GM19025 (cell line): Measurements from ENCODE around the gene CA10.

ENCODE experiments used
- ATAC-seq: cut with Tn5 transposase; IDR thresholded peaks from one replicate; pipeline ENCODE4 v1.9.1; 2021; ENCODE audit warnings: mild to moderate bottlenecking, low read depth, moderate library complexity; ENCODE audit not compliant: unreplicated experiment

Gene CA10

GRCh38 chr17:52147872-52148271 is 10.6 kb downstream of the CA10 start:
- peak; percentile 69 for ATAC-seq

DNA sequence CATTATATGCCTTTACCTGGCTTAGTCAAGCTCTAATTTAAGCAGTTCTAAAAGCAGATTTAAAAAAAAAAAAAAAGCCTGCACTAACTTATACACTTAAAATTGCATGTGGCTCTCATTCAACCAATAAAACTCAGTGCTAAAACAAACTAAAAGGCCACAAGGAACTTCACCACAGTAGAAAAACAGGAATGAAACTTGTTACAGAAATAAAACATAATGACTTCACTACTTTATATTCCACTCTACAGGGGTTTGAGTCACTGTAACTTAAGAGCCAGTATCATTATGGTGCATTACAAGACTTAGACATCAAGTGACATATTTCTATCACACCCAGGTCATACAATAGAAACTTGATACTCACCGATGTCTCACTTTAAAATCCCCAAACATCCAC is 11.1 kb downstream of the CA10 start:
- ATAC-seq = peak; percentile 37

- no peak for ATAC-seq
Measured at GRCh38 chr17:52145476-52145875, 13.0 kb downstream of the CA10 start.

- no peak for ATAC-seq
Measured at GRCh38 chr17:52143542-52143941, 15.0 kb downstream of the CA10 start.

DNA sequence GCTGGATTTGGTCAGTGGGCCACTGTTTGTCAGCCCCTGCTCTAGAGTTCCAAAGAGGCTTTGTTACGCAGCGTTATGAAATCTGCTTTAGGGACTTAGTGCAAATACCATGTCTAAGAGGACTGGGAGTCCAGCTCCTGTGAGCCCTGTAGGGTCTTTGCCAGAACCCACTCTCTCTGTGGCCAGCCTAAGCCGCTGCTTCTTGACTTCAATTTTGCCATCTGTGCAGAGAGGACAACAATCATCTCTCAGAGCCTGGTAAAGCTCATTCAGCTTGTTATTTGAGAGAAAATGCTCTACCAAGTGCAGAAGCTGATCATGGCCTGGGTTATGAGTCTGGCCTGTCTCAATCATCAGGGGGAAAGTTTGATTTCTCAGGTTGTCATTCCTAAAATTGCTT is 17.9 kb downstream of the CA10 start:
- no peak for ATAC-seq

DNA sequence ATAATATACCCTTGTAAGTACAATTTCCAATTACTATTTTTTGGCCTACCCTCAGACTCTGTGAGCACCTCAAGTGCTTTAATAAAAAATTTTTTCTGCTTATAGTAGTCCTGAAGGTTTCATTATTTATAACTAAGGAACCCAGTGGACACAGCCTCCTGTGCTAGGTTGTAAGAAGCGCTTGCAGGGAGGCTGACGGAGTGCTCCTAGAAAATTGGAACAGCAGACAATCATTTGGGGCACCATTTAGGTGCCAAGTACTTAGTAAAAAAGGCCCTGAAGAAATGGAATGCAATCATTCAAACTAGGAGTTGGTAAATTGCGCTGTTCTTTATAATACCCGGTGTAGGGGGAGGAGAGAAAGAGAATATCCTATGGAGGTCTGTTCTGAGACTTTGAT is 19.8 kb downstream of the CA10 start:
- no peak for ATAC-seq

DNA sequence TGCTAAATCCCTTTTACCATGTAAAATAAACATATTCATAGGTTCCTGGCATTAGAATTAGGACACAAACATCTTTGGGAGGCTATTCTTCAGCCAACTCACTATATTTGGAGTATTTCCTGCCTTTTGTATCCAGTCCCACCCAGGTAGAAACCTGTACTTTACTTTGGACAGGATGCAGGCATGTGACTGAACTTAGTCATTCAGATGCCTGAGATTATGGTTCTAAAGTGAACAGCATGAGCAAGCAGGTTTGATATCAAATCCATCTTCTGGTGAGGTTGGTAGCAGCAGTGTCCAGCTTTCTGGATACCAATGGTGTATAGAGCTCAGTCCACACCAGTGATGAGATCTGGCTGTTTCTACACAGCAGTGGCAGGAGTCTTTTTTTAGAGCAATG is 20.2 kb downstream of the CA10 start:
- no peak for ATAC-seq

DNA sequence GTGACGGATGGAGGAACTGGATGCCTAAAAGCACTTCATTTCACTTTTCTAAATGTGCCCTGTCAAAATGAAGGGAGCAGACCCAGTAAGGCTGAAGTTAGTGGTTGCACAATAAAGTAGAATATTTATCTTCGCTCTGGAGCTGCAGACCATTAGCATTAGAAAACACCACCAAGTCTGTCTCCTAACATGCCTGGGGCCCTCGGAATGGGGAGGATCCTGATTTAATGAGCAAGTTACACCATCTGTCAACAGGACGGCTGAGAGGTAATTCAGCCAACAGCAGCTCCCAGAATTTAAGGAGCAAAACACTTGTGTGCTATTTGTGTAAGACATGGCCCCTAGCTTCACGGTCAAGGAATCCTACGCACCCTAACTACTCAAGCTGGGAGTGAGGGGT is 22.3 kb downstream of the CA10 start:
- ATAC-seq = no peak

DNA sequence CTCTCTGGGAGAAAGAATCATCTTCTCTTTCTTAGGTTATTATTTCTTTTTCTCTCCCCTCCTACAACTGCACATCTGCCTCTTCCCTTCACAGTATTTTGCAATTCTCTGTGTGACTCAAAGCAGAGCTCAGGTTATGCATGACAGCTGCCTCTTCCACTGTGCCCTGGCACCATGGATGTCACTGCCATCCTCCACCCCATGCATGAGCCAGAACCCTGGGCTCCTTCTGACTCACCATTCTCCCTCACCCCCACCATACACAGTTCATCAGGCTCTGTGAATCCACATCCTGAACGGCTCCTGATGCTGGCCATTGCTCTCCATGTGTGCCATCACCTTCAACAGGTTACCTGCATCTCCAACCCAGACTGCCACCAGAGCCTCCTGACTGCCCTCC is 23.9 kb downstream of the CA10 start:
- no peak for ATAC-seq

- no peak for ATAC-seq
Measured at GRCh38 chr17:52128721-52129120, 29.8 kb downstream of the CA10 start.

- no peak for ATAC-seq
Measured at GRCh38 chr17:52124993-52125392, 33.5 kb downstream of the CA10 start.

- ATAC-seq = no peak
Measured at GRCh38 chr17:52124561-52124960, 34.0 kb downstream of the CA10 start.

DNA sequence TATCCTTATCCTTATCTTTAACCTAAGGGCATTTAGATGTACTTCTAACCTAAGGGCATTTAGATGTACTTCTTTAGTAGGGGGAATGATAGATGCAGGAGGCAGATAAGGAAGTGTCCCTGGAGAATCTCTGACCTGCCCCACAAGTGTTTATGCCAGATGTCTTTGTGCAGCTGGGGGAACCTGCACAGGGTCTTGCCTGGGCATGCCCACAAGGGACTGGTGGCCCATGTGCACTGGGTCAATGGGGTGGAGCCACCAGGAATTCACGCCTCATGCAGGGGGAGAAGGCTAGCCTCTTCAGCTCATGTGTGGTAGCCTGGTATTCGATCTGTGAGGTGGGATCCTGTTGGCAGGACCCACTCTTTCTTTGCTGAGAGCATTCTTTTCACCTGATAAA is 38.0 kb downstream of the CA10 start:
- no peak for ATAC-seq

DNA sequence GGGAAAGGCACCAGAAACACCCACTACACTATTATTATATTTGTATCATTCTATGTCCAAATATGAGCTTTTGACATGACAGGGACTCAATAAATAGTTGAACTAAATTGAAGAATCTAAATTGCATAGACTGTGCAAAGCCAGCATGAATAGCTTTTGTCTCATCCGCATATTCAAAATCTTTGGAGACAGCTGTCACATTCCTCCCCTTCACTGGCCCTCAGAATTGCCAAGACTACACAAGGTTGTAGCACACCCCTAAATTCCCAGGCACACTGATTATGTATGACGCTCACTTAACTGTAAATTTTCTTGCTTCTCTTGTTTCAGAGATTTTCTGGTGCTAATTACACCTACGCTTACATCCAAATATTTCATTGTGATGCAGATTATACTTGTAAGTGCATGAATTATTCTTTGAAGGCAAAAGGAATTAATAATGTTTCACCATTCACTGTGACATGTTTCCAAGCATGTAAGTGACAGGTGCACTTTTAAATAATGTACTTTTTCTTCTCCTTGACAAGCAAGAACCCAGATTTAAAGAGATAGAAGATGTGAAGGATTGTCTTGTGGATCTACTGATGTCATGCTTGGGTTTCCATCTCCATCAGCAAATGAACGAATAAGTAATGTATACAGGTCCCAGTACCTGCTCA is 47.5 kb downstream of the CA10 start:
- no peak for ATAC-seq

- ATAC-seq = no peak
Measured at GRCh38 chr17:52106638-52107261, 51.8 kb downstream of the CA10 start.

- ATAC-seq = no peak
Measured at GRCh38 chr17:52106072-52106471, 52.4 kb downstream of the CA10 start.

GRCh38 chr17:52105591-52105990 is 52.9 kb downstream of the CA10 start:
- no peak for ATAC-seq

DNA sequence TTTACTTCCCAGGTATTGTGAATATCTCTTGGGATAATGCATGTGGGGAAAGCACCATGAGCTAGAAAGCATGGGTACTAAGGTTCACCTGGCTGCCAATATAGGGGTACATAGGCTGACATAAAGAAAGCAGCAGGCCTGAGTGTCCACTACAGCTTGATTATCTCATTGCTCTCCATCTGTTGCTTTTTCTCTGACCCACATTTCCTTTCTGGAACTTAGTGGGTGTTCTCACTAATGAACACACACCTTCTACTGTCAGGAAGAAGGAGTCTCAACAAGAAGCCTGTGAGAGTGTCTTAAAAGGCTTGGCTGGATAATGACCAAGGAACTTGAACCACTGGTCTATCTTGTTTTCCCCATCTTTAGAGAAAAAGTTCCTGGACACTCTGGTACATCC is 62.5 kb downstream of the CA10 start:
- ATAC-seq = no peak

GRCh38 chr17:52084176-52084575 is 74.3 kb downstream of the CA10 start:
- ATAC-seq = no peak

- no peak for ATAC-seq
Measured at GRCh38 chr17:52079496-52079895, 79.0 kb downstream of the CA10 start.

DNA sequence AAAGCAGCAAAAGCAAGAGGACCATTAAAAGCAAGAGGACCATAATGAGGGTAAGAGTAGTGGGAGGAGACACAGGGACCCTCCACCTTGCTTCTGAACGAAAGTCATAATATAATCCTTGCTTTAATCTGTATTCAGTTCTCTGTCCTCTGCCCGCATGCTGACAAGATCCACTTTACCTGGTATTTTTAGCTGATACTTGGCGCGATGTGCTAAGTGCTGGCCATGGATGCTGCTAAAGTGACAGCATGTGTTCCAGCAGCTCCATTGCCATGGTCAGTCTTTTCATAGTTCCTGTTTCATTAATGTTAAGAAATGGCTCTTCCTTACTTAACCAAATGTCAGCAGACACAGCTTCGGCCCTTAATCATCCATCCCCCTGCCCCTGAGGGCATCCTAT is 86.8 kb downstream of the CA10 start:
- no peak for ATAC-seq

GRCh38 chr17:52064791-52065211 is 93.7 kb downstream of the CA10 start:
- ATAC-seq = no peak

DNA sequence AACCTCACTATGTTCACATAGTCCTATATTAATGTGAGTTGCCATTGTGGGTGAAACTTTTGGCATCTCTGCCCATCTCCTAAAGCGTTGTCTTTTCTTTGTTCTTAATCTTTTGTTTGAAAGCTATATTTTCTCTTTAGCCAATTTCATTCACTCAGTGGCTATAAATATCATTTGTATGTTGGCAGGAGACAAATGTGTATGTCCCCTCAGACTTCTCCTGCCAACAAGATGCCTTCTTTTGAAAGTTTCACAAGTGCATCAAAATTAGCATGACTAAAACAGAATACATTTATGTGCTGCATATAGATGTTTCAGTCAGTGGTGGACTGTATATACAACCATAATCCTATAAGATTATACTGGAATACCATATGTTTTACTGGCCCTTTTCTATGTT is 109.0 kb downstream of the CA10 start:
- ATAC-seq = no peak
